HL-60 (cell line): ENCODE measurements around the gene PCDHGA1.

ENCODE experiments used
- CTCF ChIP-seq: IDR thresholded peaks from one replicate; pipeline ENCODE4 v1.5.1; 2011; ENCODE audit warnings: low read length, control low read depth, inconsistent platforms; ENCODE audit not compliant: insufficient read depth
- GABPA ChIP-seq: IDR thresholded peaks from 2 replicates; pipeline ENCODE4 v1.6.1; 2012; ENCODE audit warnings: low read depth
- POLR2AphosphoS5 ChIP-seq: IDR thresholded peaks from 2 replicates; pipeline ENCODE4 v1.6.1; 2012; ENCODE audit warnings: low read depth
- REST ChIP-seq: IDR thresholded peaks from 2 replicates; pipeline ENCODE4 v1.6.1; 2012; ENCODE audit warnings: low read depth; ENCODE audit not compliant: insufficient replicate concordance

- TF ChIP-seq CTCF (peak; percentile 36), POLR2AphosphoS5 (no peak), REST (no peak), GABPA (no peak)
Observed at GRCh38 chr5:141402553-141403243, 72.4 kb downstream of the PCDHGA1 start, which contains the start of gene PCDHGA9.
